HG03139 (cell line): ENCODE measurements around the gene MEIS2.

ENCODE experiments used
- ATAC-seq: cut with Tn5 transposase; IDR thresholded peaks from one replicate; pipeline ENCODE4 v1.9.1; 2021; ENCODE audit not compliant: unreplicated experiment

Gene MEIS2

GRCh38 chr15:37077623-37078351 is 22.6 kb downstream of the MEIS2 start:
- ATAC-seq = no peak

- ATAC-seq = no peak
Measured at GRCh38 chr15:37076543-37076942, 23.8 kb downstream of the MEIS2 start.

- no peak for ATAC-seq
Measured at GRCh38 chr15:37075777-37076176, 24.6 kb downstream of the MEIS2 start.

- no peak for ATAC-seq
Measured at GRCh38 chr15:37072181-37072580, 28.2 kb downstream of the MEIS2 start.

GRCh38 chr15:37071134-37071533 is 29.2 kb downstream of the MEIS2 start:
- no peak for ATAC-seq

- ATAC-seq = no peak
Measured at GRCh38 chr15:37070686-37071085, 29.7 kb downstream of the MEIS2 start.

GRCh38 chr15:37061996-37062395 is 38.4 kb downstream of the MEIS2 start:
- no peak for ATAC-seq

GRCh38 chr15:37059086-37059485 is 41.3 kb downstream of the MEIS2 start:
- no peak for ATAC-seq

GRCh38 chr15:37058316-37058985 is 41.9 kb downstream of the MEIS2 start:
- no peak for ATAC-seq

GRCh38 chr15:37057831-37058230 is 42.5 kb downstream of the MEIS2 start:
- no peak for ATAC-seq

GRCh38 chr15:37057256-37057655 is 43.1 kb downstream of the MEIS2 start:
- ATAC-seq = no peak

GRCh38 chr15:37056177-37057121 is 43.9 kb downstream of the MEIS2 start:
- no peak for ATAC-seq

GRCh38 chr15:37055481-37055880 is 44.9 kb downstream of the MEIS2 start:
- no peak for ATAC-seq

GRCh38 chr15:37054336-37054735 is 46.0 kb downstream of the MEIS2 start:
- ATAC-seq = no peak

- ATAC-seq = no peak
Measured at GRCh38 chr15:37053166-37053565, 47.2 kb downstream of the MEIS2 start.

- ATAC-seq = no peak
Measured at GRCh38 chr15:37050345-37050744, 50.0 kb downstream of the MEIS2 start.

GRCh38 chr15:37046876-37047614 is 53.3 kb downstream of the MEIS2 start:
- ATAC-seq = no peak

GRCh38 chr15:37045859-37046740 is 54.2 kb downstream of the MEIS2 start:
- no peak for ATAC-seq

GRCh38 chr15:37044915-37045648 is 55.3 kb downstream of the MEIS2 start:
- ATAC-seq = no peak
